GM23248 (cell line): ENCODE results near the gene LENG8.

ENCODE experiments used
- EZH2 ChIP-seq: fragments of 200-600 bp; sonication (generic); IDR thresholded peaks from 2 replicates; pipeline ENCODE4 v1.6.1; 2018; ENCODE audit warnings: antibody characterized with exemption, mild to moderate bottlenecking; ENCODE audit not compliant: insufficient read depth, poor library complexity, severe bottlenecking
- EZH2phosphoT487 ChIP-seq: fragments of 200-600 bp; sonication (generic); IDR thresholded peaks from 2 replicates; pipeline ENCODE4 v1.6.1; 2018; ENCODE audit warnings: antibody characterized with exemption, moderate library complexity, mild to moderate bottlenecking, low read depth; ENCODE audit not compliant: insufficient read depth

DNA sequence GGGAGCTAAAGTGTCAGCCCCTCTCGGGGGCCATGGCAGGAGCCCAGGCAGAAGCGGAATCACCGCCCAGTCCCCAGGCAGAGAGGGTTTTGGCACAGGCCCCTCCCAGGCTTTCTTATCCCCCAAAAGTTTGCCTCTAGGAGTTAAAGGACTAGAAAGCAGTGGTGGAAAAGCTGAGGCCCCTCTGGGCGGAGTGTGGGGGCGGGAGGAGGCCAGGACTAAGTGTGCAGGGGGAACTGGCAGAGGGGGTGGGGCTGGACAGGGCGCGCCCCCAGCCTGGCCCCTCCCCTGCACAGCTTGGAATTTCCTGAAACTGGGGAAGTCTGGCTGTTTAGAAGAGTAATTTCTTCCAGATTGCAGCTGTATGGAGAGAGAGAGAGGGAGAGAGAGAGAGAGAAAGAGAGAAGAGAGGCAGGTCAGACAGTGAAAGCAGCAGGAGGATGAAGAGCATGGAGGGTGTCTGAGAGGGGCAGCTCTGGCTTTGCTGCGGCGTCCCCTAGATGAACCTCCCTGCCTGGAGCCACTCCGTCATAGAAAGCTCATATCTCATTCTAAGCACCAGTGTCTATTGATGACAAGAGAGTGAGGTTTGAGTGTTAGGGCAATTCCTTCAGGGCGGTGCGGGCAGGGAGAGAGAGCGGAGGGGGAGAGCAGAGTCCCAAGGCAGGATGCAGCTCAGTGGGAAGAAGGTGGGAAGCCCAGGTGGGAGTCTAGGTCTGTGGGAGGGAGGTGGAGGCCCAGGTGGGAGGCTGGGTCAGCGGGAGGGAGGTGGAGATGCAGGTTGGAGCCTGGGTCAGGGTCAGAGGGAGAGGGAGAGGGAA is 24.3 kb downstream of the LENG8 start, which contains the start of gene CDC42EP5:
- TF ChIP-seq EZH2 (no peak), EZH2phosphoT487 (no peak)
